Activated CD8-positive, alpha-beta memory T cell treated with anti-CD3 and anti-CD28 coated beads for 48 hours (primary cell): Measurements from ENCODE around the gene CXXC1.
"Not testable (repeated sequence)": the region's sequence is repeated elsewhere in the genome, so short reads cannot be mapped to it uniquely, and the experiment has no call there.

ENCODE experiments used
- DNase-seq, 3 experiments: peaks; one replicate each; pipeline ENCODE4 v3.0.0-alpha.2; 2020; ENCODE audit warnings: low read depth in 2 of 3, low spot score in 2 of 3

Gene CXXC1

GRCh38 chr18:50298443-50299284, 11.2 kb upstream of the CXXC1 start:
- no peak for DNase-seq

GRCh38 chr18:50297621-50298442, 10.3 kb upstream of the CXXC1 start:
- peak in 1 of 3 experiments; percentile 40 for DNase-seq

GRCh38 chr18:50293039-50293438, 5.5 kb upstream of the CXXC1 start:
- DNase-seq = no peak

GRCh38 chr18:50289108-50289443, 1.6 kb upstream of the CXXC1 start:
- DNase-seq = no peak

GRCh38 chr18:50288348-50289107, 1.0 kb upstream of the CXXC1 start:
- not testable (repeated sequence) for DNase-seq

GRCh38 chr18:50287028-50287440, 458 bp downstream of the CXXC1 start:
- DNase-seq = no peak

- DNase-seq = no peak
These were observed 983 bp downstream of the CXXC1 start for GRCh38 chr18:50286391-50287027.

GRCh38 chr18:50285631-50286321, 1.7 kb downstream of the CXXC1 start:
- DNase-seq = no peak

- no peak for DNase-seq
These were observed 2.4 kb downstream of the CXXC1 start for GRCh38 chr18:50285071-50285470.

- no peak for DNase-seq
These were observed 3.1 kb downstream of the CXXC1 start for GRCh38 chr18:50284255-50284885.

GRCh38 chr18:50283469-50284209, 3.9 kb downstream of the CXXC1 start:
- no peak for DNase-seq

- DNase-seq = no peak
These were observed 4.8 kb downstream of the CXXC1 start for GRCh38 chr18:50282521-50283335.

- DNase-seq = no peak
These were observed 5.4 kb downstream of the CXXC1 start for GRCh38 chr18:50281972-50282520.

- DNase-seq = peak; percentile 80 to 92 (median 84)
These were observed 6.1 kb downstream of the CXXC1 start, which contains the start of gene MBD1 for GRCh38 chr18:50281295-50281971. Gene MBD1, minus strand, starts transcription at chr18:50281523. Its CDS starts 1,531 bp downstream, at chr18:50279992.

- DNase-seq = no peak
These were observed 6.7 kb downstream of the CXXC1 start for GRCh38 chr18:50280707-50281294.

- no peak for DNase-seq
These were observed 7.7 kb downstream of the CXXC1 start for GRCh38 chr18:50279752-50280151.

- no peak for DNase-seq
These were observed 9.6 kb downstream of the CXXC1 start for GRCh38 chr18:50277942-50278341.
